Activated naive CD8-positive, alpha-beta T cell treated with anti-CD3 and anti-CD28 coated beads, Interleukin-2, amount 50 U/mL, for 24 hours (primary cell): Measurements from ENCODE around the gene PSG5.
"Not testable (repeated sequence)": the region's sequence is repeated elsewhere in the genome, so short reads cannot be mapped to it uniquely, and the experiment has no call there.

Experiments used
- ATAC-seq: fragments of 150-1000 bp; cut with Tn5 transposase; one replicate; pipeline ENCODE4 v1.10.0; 2021
- DNase-seq: peaks from one replicate; pipeline ENCODE4 v3.0.0; 2021
- H3K27ac Mint-ChIP-seq: one replicate; pipeline ENCODE4 v1.8.0; 2021; ENCODE audit warnings: mild to moderate bottlenecking, mixed read lengths
- H3K27me3 Mint-ChIP-seq: one replicate; pipeline ENCODE4 v1.8.0; 2021; ENCODE audit warnings: mixed read lengths
- H3K36me3 Mint-ChIP-seq: one replicate; pipeline ENCODE4 v1.8.0; 2021; ENCODE audit warnings: low read depth, mixed read lengths
- H3K4me1 Mint-ChIP-seq: one replicate; pipeline ENCODE4 v1.8.0; 2021; ENCODE audit warnings: mixed read lengths
- H3K4me3 Mint-ChIP-seq: one replicate; pipeline ENCODE4 v1.8.0; 2021; ENCODE audit warnings: mild to moderate bottlenecking, moderate library complexity, mixed read lengths
- H3K9me3 Mint-ChIP-seq: one replicate; pipeline ENCODE4 v1.8.0; 2021; ENCODE audit warnings: mixed read lengths

The PSG5 gene

GRCh38 chr19:43201337-43201801 lies 15.0 kb upstream of the PSG5 start:
- H3K4me1 Mint-ChIP-seq, result not testable (repeated sequence)

GRCh38 chr19:43198686-43199419 lies 12.5 kb upstream of the PSG5 start:
- not testable (repeated sequence) for H3K4me3 Mint-ChIP-seq, H3K4me1 Mint-ChIP-seq, H3K36me3 Mint-ChIP-seq, H3K27me3 Mint-ChIP-seq, ATAC-seq, DNase-seq, H3K27ac Mint-ChIP-seq, H3K9me3 Mint-ChIP-seq

More at GRCh38 chr19:43201337-43201801, 15.0 kb upstream of the PSG5 start:
- not testable (repeated sequence) for H3K9me3 Mint-ChIP-seq, ATAC-seq, DNase-seq, H3K27me3 Mint-ChIP-seq, H3K36me3 Mint-ChIP-seq, H3K27ac Mint-ChIP-seq, H3K4me3 Mint-ChIP-seq

- H3K9me3 Mint-ChIP-seq, H3K4me1 Mint-ChIP-seq, ATAC-seq, H3K27ac Mint-ChIP-seq, H3K4me3 Mint-ChIP-seq, H3K36me3 Mint-ChIP-seq, DNase-seq, H3K27me3 Mint-ChIP-seq: not testable (repeated sequence)
Measured at GRCh38 chr19:43197666-43198397, 11.5 kb upstream of the PSG5 start.

- H3K4me3 Mint-ChIP-seq, H3K36me3 Mint-ChIP-seq, ATAC-seq, DNase-seq, H3K27ac Mint-ChIP-seq, H3K4me1 Mint-ChIP-seq, H3K27me3 Mint-ChIP-seq, H3K9me3 Mint-ChIP-seq: not testable (repeated sequence)
Measured at GRCh38 chr19:43194397-43194796, 8.1 kb upstream of the PSG5 start.

- H3K36me3 Mint-ChIP-seq, H3K27ac Mint-ChIP-seq, ATAC-seq, H3K4me3 Mint-ChIP-seq, DNase-seq, H3K4me1 Mint-ChIP-seq, H3K9me3 Mint-ChIP-seq, H3K27me3 Mint-ChIP-seq: not testable (repeated sequence)
Measured at GRCh38 chr19:43192381-43193155, 6.2 kb upstream of the PSG5 start.

- not testable (repeated sequence) for H3K4me1 Mint-ChIP-seq, ATAC-seq, H3K9me3 Mint-ChIP-seq, H3K27ac Mint-ChIP-seq, DNase-seq, H3K36me3 Mint-ChIP-seq, H3K4me3 Mint-ChIP-seq
- H3K27me3 Mint-ChIP-seq, result peaks cover 15% of the 10 kb centered on the region
Measured at GRCh38 chr19:43188092-43188491, 1.8 kb upstream of the PSG5 start.

- H3K4me1 Mint-ChIP-seq, H3K9me3 Mint-ChIP-seq, ATAC-seq, H3K4me3 Mint-ChIP-seq, H3K27ac Mint-ChIP-seq, DNase-seq, H3K36me3 Mint-ChIP-seq: not testable (repeated sequence)
- peaks cover 10% of the 10 kb centered on the region for H3K27me3 Mint-ChIP-seq
Measured at GRCh38 chr19:43181869-43182771, 4.2 kb downstream of the PSG5 start.

GRCh38 chr19:43179569-43180147 lies 6.7 kb downstream of the PSG5 start:
- H3K4me3 Mint-ChIP-seq, H3K36me3 Mint-ChIP-seq, H3K27me3 Mint-ChIP-seq, ATAC-seq, H3K27ac Mint-ChIP-seq, DNase-seq, H3K4me1 Mint-ChIP-seq, H3K9me3 Mint-ChIP-seq: not testable (repeated sequence)

- not testable (repeated sequence) for H3K4me1 Mint-ChIP-seq, H3K9me3 Mint-ChIP-seq, H3K4me3 Mint-ChIP-seq, DNase-seq, ATAC-seq, H3K36me3 Mint-ChIP-seq, H3K27ac Mint-ChIP-seq, H3K27me3 Mint-ChIP-seq
Measured at GRCh38 chr19:43178577-43178976, 7.8 kb downstream of the PSG5 start.

- not testable (repeated sequence) for H3K36me3 Mint-ChIP-seq, DNase-seq, ATAC-seq, H3K4me1 Mint-ChIP-seq, H3K9me3 Mint-ChIP-seq, H3K27ac Mint-ChIP-seq, H3K4me3 Mint-ChIP-seq
- H3K27me3 Mint-ChIP-seq, result peaks cover 12% of the 10 kb centered on the region
Measured at GRCh38 chr19:43165906-43166305, 20.4 kb downstream of the PSG5 start.

- peaks cover 15% of the 10 kb centered on the region for H3K27me3 Mint-ChIP-seq
- ATAC-seq, DNase-seq, H3K9me3 Mint-ChIP-seq, H3K27ac Mint-ChIP-seq, H3K36me3 Mint-ChIP-seq, H3K4me1 Mint-ChIP-seq, H3K4me3 Mint-ChIP-seq: not testable (repeated sequence)
Measured at GRCh38 chr19:43163135-43163534, 23.2 kb downstream of the PSG5 start.

GRCh38 chr19:43162261-43162660 lies 24.1 kb downstream of the PSG5 start:
- not testable (repeated sequence) for H3K27ac Mint-ChIP-seq, H3K4me1 Mint-ChIP-seq, H3K4me3 Mint-ChIP-seq, H3K36me3 Mint-ChIP-seq, H3K9me3 Mint-ChIP-seq, DNase-seq, ATAC-seq
- peaks cover 15% of the 10 kb centered on the region for H3K27me3 Mint-ChIP-seq

- no peaks in the 10 kb centered on the region for H3K4me1 Mint-ChIP-seq
- no peaks in the 10 kb centered on the region for H3K36me3 Mint-ChIP-seq
- H3K4me3 Mint-ChIP-seq, result no peak overlapping the region
- no peak for DNase-seq
- peaks cover 8% of the 10 kb centered on the region for H3K9me3 Mint-ChIP-seq
- H3K27ac Mint-ChIP-seq, result no peak overlapping the region
- ATAC-seq, result no peak
- no peaks in the 10 kb centered on the region for H3K27me3 Mint-ChIP-seq
Measured at GRCh38 chr19:43152214-43152613, 34.1 kb downstream of the PSG5 start.

GRCh38 chr19:43149788-43150187 lies 36.5 kb downstream of the PSG5 start:
- H3K9me3 Mint-ChIP-seq, ATAC-seq, H3K27ac Mint-ChIP-seq, H3K4me3 Mint-ChIP-seq, DNase-seq, H3K36me3 Mint-ChIP-seq, H3K4me1 Mint-ChIP-seq: not testable (repeated sequence)
- peaks cover 12% of the 10 kb centered on the region for H3K27me3 Mint-ChIP-seq
